HepG2 (cell line): ENCODE data around the gene KLB. TPM values are rescaled to one million over a fixed set of nuclear protein-coding genes. Genes with fewer than 3 reads are reported as not detected.

ENCODE experiments used
- CBFB ChIP-seq: sonication (generic); formaldehyde crosslinking; IDR thresholded peaks from 2 replicates; pipeline ENCODE4 v1.4.0; 2020; ENCODE audit warnings: missing genetic modification reagents
- CCDC6 ChIP-seq: sonication (generic); formaldehyde crosslinking; IDR thresholded peaks from 2 replicates; pipeline ENCODE4 v1.8.1; 2022; ENCODE audit warnings: mild to moderate bottlenecking, missing genetic modification reagents, moderate library complexity
- DMTF1 ChIP-seq: sonication (generic); formaldehyde crosslinking; IDR thresholded peaks from 2 replicates; pipeline ENCODE4 v1.4.0; 2020; ENCODE audit warnings: mild to moderate bottlenecking, missing genetic modification reagents
- MBD4 ChIP-seq: IDR thresholded peaks from 2 replicates; pipeline ENCODE4 v1.6.1; 2012; ENCODE audit warnings: low read length, inconsistent platforms, borderline replicate concordance
- MIER3 ChIP-seq: IDR thresholded peaks from 2 replicates; pipeline ENCODE4 v1.6.1; 2016; ENCODE audit warnings: missing compliant biosample characterization, borderline replicate concordance
- NKX3-1 ChIP-seq: sonication (generic); formaldehyde crosslinking; IDR thresholded peaks from 2 replicates; pipeline ENCODE4 v1.5.0; 2020; ENCODE audit warnings: missing genetic modification reagents
- NR2F2 ChIP-seq: IDR thresholded peaks from 2 replicates; pipeline ENCODE4 v1.6.1; 2012; ENCODE audit warnings: low read depth, inconsistent platforms, borderline replicate concordance
- NR2F6 ChIP-seq, 2 experiments: IDR thresholded peaks; 2 replicates each; pipeline ENCODE4 v1.6.1; 2016; ENCODE audit warnings: antibody characterized with exemption in 1 of 2, mild to moderate bottlenecking in 1 of 2
- RAD21 ChIP-seq: fragments of 450-650 bp; formaldehyde crosslinking; IDR thresholded peaks from 2 replicates; pipeline ENCODE4 v1.5.0; 2020; ENCODE audit warnings: mild to moderate bottlenecking
- SMARCE1 ChIP-seq: fragments of 450-650 bp; IDR thresholded peaks from 2 replicates; pipeline ENCODE4 v1.6.1; 2017; ENCODE audit warnings: borderline replicate concordance
- TBL1XR1 ChIP-seq: fragments of 150-350 bp; IDR thresholded peaks from 2 replicates; pipeline ENCODE4 v1.6.1; 2014; ENCODE audit warnings: borderline replicate concordance, low read length; ENCODE audit not compliant: partially characterized antibody
- TCF12 ChIP-seq, 2 experiments: fragments of 450-650 bp in 1 of 2; sonication (generic) in 1 of 2; formaldehyde crosslinking in 1 of 2; IDR thresholded peaks; 2 replicates each; pipeline versions ENCODE4 v1.6.1 to v1.8.0; 2017 to 2022; ENCODE audit warnings: antibody characterized with exemption in 1 of 2, mild to moderate bottlenecking in 1 of 2, missing genetic modification reagents in 1 of 2, moderate library complexity in 1 of 2
- THRA ChIP-seq: sonication (generic); formaldehyde crosslinking; IDR thresholded peaks from 2 replicates; pipeline ENCODE4 v1.4.0; 2020; ENCODE audit warnings: missing genetic modification reagents, borderline replicate concordance
- ZKSCAN5 ChIP-seq: sonication (generic); formaldehyde crosslinking; IDR thresholded peaks from 2 replicates; pipeline ENCODE4 v1.5.1; 2020; ENCODE audit warnings: mild to moderate bottlenecking, missing genetic modification reagents
- ZNF205 ChIP-seq: IDR thresholded peaks from 2 replicates; pipeline ENCODE4 v1.6.1; 2018; ENCODE audit warnings: missing biosample characterization, missing genetic modification reagents
- ZNF280D ChIP-seq: sonication (generic); formaldehyde crosslinking; IDR thresholded peaks from 2 replicates; pipeline ENCODE4 v1.5.1; 2020; ENCODE audit warnings: mild to moderate bottlenecking, missing genetic modification reagents
- ZNF615 ChIP-seq: sonication (generic); formaldehyde crosslinking; IDR thresholded peaks from 2 replicates; pipeline ENCODE4 v1.5.0; 2020; ENCODE audit warnings: mild to moderate bottlenecking, missing genetic modification reagents, borderline replicate concordance
- ZNF639 ChIP-seq: conservative IDR thresholded peaks from 2 replicates; pipeline ENCODE4 v1.6.1; 2018; ENCODE audit warnings: missing genetic modification reagents
- ZNF75D ChIP-seq: sonication (generic); formaldehyde crosslinking; IDR thresholded peaks from 2 replicates; pipeline ENCODE4 v1.8.1; 2023; ENCODE audit warnings: missing genetic modification reagents, mild to moderate bottlenecking, borderline replicate concordance
- ZNF775 ChIP-seq: sonication (generic); formaldehyde crosslinking; IDR thresholded peaks from 2 replicates; pipeline ENCODE4 v1.4.0; 2020; ENCODE audit warnings: missing genetic modification reagents, mild to moderate bottlenecking, moderate library complexity, borderline replicate concordance
- polyA plus RNA-seq, 8 experiments: library from polyadenylated mRNA; depleted of rRNA in 3 of 8; stranded (reverse) in 7 of 8; unstranded in 1 of 8; fragments of >200 nt; fragmentation: Illumina TruSeq in 4 of 8; extraction: Trizol in 4 of 8; gene quantifications; 2 replicates each; pipeline versions ENCODE4 v1.2.1 to v1.2.3, GENCODE V29; 2011 to 2016; ENCODE audit warnings: low read depth in 4 of 8, missing spikeins in 1 of 8, mixed read lengths in 1 of 8; ENCODE audit not compliant: insufficient read depth in 1 of 8
- total RNA-seq, 5 experiments: library from RNA; depleted of rRNA; stranded (reverse); fragments of >200 nt; fragmentation: Illumina TruSeq; extraction: Trizol; gene quantifications; 2 replicates each; pipeline ENCODE4 v1.2.3, GENCODE V29; 2016; ENCODE audit warnings: low read depth in 1 of 5

The KLB gene
- total and polyA plus RNA-seq, 2 of the 13 experiments (the other 11 are each of a cell fraction or from before 2014, with no cell fraction given) = 25.3 to 82.0 TPM

- TF ChIP-seq ZNF639 (CRISPR knock-in tag) (peak; percentile 85), CBFB (CRISPR knock-in tag) (no peak), NKX3-1 (peak; percentile 99; the same call in 1 of the 2 replicates), ZNF75D (peak; percentile 96; the same call in 1 of the 2 replicates), DMTF1 (CRISPR knock-in tag) (peak; percentile 67; the same call in 1 of the 2 replicates), ZKSCAN5 (CRISPR knock-in tag) (peak; percentile 65; the same call in 1 of the 2 replicates), ZNF615 (CRISPR knock-in tag) (peak; percentile 60; the same call in 1 of the 2 replicates), THRA (CRISPR knock-in tag) (peak; percentile 83), ZNF205 (CRISPR knock-in tag) (peak; percentile 82), ZNF280D (peak; percentile 98), MIER3 (CRISPR knock-in tag) (peak; percentile 61; the same call in 1 of the 2 replicates), TBL1XR1 (no peak), TCF12 (IDR thresholded peaks at IDR 0.05) (no peak), TCF12 (CRISPR knock-in tag; IDR thresholded peaks at IDR 0.05) (peak; percentile 65; the same call in 1 of the 2 replicates), NR2F6 (IDR thresholded peaks at IDR 0.05) (no peak), NR2F6 (CRISPR knock-in tag; IDR thresholded peaks at IDR 0.05) (peak; percentile 75), SMARCE1 (no peak), ZNF775 (CRISPR knock-in tag) (peak; percentile 96), RAD21 (CRISPR knock-in tag) (0 out of 2 replicates have a peak, but pooled peaks have one; percentile 14), MBD4 (no peak), CCDC6 (peak; percentile 98), NR2F2 (no peak)
Observed at GRCh38 chr4:39365830-39366771, 40.6 kb upstream of the KLB start, which contains the start of gene RFC1 (continued).
